K562 (cell line): ENCODE data around the gene MMP24. TPM values are rescaled to one million over a fixed set of nuclear protein-coding genes. Genes with fewer than 3 reads are reported as not detected.

Experiments used
- ATAC-seq: fragments of 200-7000 bp; cut with Tn5 transposase; 3 replicates; pipeline ENCODE4 v1.9.1; 2020; ENCODE audit warnings: moderate library complexity
- BruUV-seq: library from RNA; stranded (reverse); fragments of 400-500 nt; replicated peaks from 2 replicates; lab custom pipeline; 2021; lab: Mats Ljungman, UMichigan
- CTCF ChIA-PET: fragments of 300-600 bp; formaldehyde crosslinking; extraction: SDS; loops from one replicate; lab custom pipeline; 2021; ENCODE audit warnings: low intra/inter-chr PET ratio; lab: Yijun Ruan, JAX
- POLR2A ChIA-PET: fragments of 300-600, 350-650 bp; sonication (Branson Sonifier 250); formaldehyde crosslinking; extraction: SDS; loops from one replicate; lab custom pipeline; 2021; ENCODE audit warnings: antibody characterized with exemption, inconsistent platforms; lab: Yijun Ruan, JAX
- DNase-seq, 4 experiments: peaks; one replicate each; pipeline versions ENCODE4 v3.0.0 to v3.0.0-alpha.2; 2011 to 2018; ENCODE audit warnings: low spot score in 3 of 4, mixed read lengths in 3 of 4; ENCODE audit errors: extremely low read depth in 1 of 4
- FAIRE-seq: peaks from 2 replicates; lab custom pipeline; 2011; peaks lifted over from hg19 to GRCh38; lab: Jason Lieb, UNC
- H2AFZ ChIP-seq: 2 replicates; pipeline ENCODE4 v1.6.0; 2011; ENCODE audit warnings: low read depth, low read length, control low read depth, inconsistent platforms
- H3K27ac ChIP-seq: fragments of 200-600 bp; 3 replicates; pipeline ENCODE4 v1.8.0; 2011; ENCODE audit warnings: low read depth, mild to moderate bottlenecking, control low read depth, inconsistent platforms, low read length, moderate library complexity, mixed read lengths; ENCODE audit errors: extremely low read depth
- H3K27me3 ChIP-seq, 2 experiments: fragments of 300-600 bp in 1 of 2; 2 replicates in 1 of 2; 3 replicates in 1 of 2; pipeline versions ENCODE4 v1.6.0 to v1.8.0; 2011; ENCODE audit warnings: inconsistent platforms in 2 of 2, low read length in 2 of 2, mild to moderate bottlenecking in 1 of 2, mixed read lengths in 1 of 2, moderate library complexity in 1 of 2; ENCODE audit not compliant: control insufficient read depth in 2 of 2, insufficient read depth in 2 of 2
- H3K36me3 ChIP-seq: fragments of 300-600 bp; 3 replicates; pipeline ENCODE4 v1.8.0; 2011; ENCODE audit warnings: mild to moderate bottlenecking, low read length, inconsistent platforms; ENCODE audit not compliant: control insufficient read depth, insufficient read depth
- H3K4me1 ChIP-seq, 2 experiments: fragments of 200-600 bp in 1 of 2; replicated peaks in 1 of 2; 2 replicates in 1 of 2; 3 replicates in 1 of 2; pipeline versions ENCODE4 v1.5.1 to v1.8.0; 2011; ENCODE audit warnings: inconsistent platforms in 2 of 2, low read length in 2 of 2, mild to moderate bottlenecking in 1 of 2, mixed read lengths in 1 of 2, moderate library complexity in 1 of 2; ENCODE audit not compliant: control insufficient read depth in 2 of 2, insufficient read depth in 2 of 2
- H3K4me2 ChIP-seq: 2 replicates; pipeline ENCODE4 v1.6.1; 2011; ENCODE audit warnings: low read length, control low read depth, inconsistent platforms, mixed read lengths; ENCODE audit not compliant: insufficient read depth
- H3K4me3 ChIP-seq: fragments of 200-600 bp; sonication (generic), shearing (Covaris generic); 2 replicates; pipeline ENCODE4 v1.5.1; 2016; ENCODE audit warnings: control low read depth, inconsistent platforms
- H3K79me2 ChIP-seq: fragments of 200-600 bp; 3 replicates; pipeline ENCODE4 v1.8.0; 2011; ENCODE audit warnings: low read length, inconsistent platforms; ENCODE audit not compliant: control insufficient read depth, insufficient read depth
- H3K9ac ChIP-seq, 2 experiments: 2 replicates each; pipeline versions ENCODE4 v1.6.0 to v1.6.1; 2011; ENCODE audit warnings: low read depth in 2 of 2, low read length in 2 of 2, control low read depth in 1 of 2, inconsistent platforms in 1 of 2, mild to moderate bottlenecking in 1 of 2, mixed read lengths in 1 of 2; ENCODE audit not compliant: insufficient read depth in 1 of 2
- H3K9me1 ChIP-seq: one replicate; pipeline ENCODE4 v1.6.0; 2011; ENCODE audit warnings: inconsistent platforms, mild to moderate bottlenecking, low read length, moderate library complexity; ENCODE audit not compliant: control insufficient read depth, insufficient read depth
- H3K9me3 ChIP-seq: replicated peaks from 2 replicates; pipeline ENCODE4 v1.5.1; 2011; ENCODE audit warnings: low read depth, low read length, inconsistent platforms; ENCODE audit not compliant: control insufficient read depth, insufficient read depth
- H4K20me1 ChIP-seq: replicated peaks from 2 replicates; pipeline ENCODE4 v1.6.1; 2011; ENCODE audit warnings: low read length, inconsistent platforms, mixed read lengths; ENCODE audit not compliant: control insufficient read depth, insufficient read depth
- ARNT ChIP-seq, 2 experiments: fragments of 450-650 bp; IDR thresholded peaks; 2 replicates each; pipeline ENCODE4 v1.6.1; 2016; ENCODE audit warnings: mild to moderate bottlenecking in 1 of 2
- ATF1 ChIP-seq, 2 experiments: fragments of 450-650 bp in 1 of 2; IDR thresholded peaks; 2 replicates each; pipeline ENCODE4 v1.6.1; 2016; ENCODE audit warnings: missing compliant biosample characterization in 1 of 2, missing genetic modification characterization in 1 of 2
- ETS1 ChIP-seq: conservative IDR thresholded peaks from 2 replicates; pipeline ENCODE4 v1.6.1; 2011; ENCODE audit warnings: low read depth, mild to moderate bottlenecking, low read length; ENCODE audit not compliant: control insufficient read depth
- JUND ChIP-seq, 2 experiments: IDR thresholded peaks; 2 replicates in 1 of 2; 3 replicates in 1 of 2; pipeline ENCODE4 v1.6.1; 2011; ENCODE audit warnings: borderline replicate concordance in 2 of 2, low read depth in 2 of 2, low read length in 2 of 2, improper control_type of control experiment in 1 of 2, missing biosample characterization in 1 of 2, missing genetic modification characterization in 1 of 2, missing genetic modification reagents in 1 of 2
- NFRKB ChIP-seq: fragments of 450-650 bp; IDR thresholded peaks from 2 replicates; pipeline ENCODE4 v1.6.1; 2016; ENCODE audit warnings: low read depth
- PCBP1 ChIP-seq: fragments of 200-400 bp; formaldehyde crosslinking; IDR thresholded peaks from 2 replicates; pipeline ENCODE4 v1.6.1; 2018; ENCODE audit warnings: mild to moderate bottlenecking, low read depth, low read length; ENCODE audit not compliant: poor library complexity, severe bottlenecking
- RCOR1 ChIP-seq, 2 experiments: IDR thresholded peaks; 2 replicates each; pipeline ENCODE4 v1.6.1; 2012; ENCODE audit warnings: low read depth in 2 of 2, low read length in 2 of 2, borderline replicate concordance in 1 of 2, improper control_type of control experiment in 1 of 2
- TSC22D4 ChIP-seq: fragments of 450-650 bp; IDR thresholded peaks from 2 replicates; pipeline ENCODE4 v1.6.1; 2016; ENCODE audit warnings: missing genetic modification characterization, missing biosample characterization, control low read depth
- ZBTB1 ChIP-seq: sonication (generic); formaldehyde crosslinking; IDR thresholded peaks from 2 replicates; pipeline ENCODE4 v1.8.1; 2023; ENCODE audit warnings: missing genetic modification reagents, low read depth, mild to moderate bottlenecking, borderline replicate concordance
- ZBTB8A ChIP-seq: fragments of 450-650 bp; IDR thresholded peaks from 2 replicates; pipeline ENCODE4 v1.6.1; 2018; ENCODE audit warnings: mild to moderate bottlenecking, moderate library complexity; ENCODE audit not compliant: partially characterized antibody
- ZFP36 ChIP-seq: fragments of 150-350 bp; IDR thresholded peaks from 2 replicates; pipeline ENCODE4 v1.6.1; 2018; ENCODE audit warnings: low read length, low read depth; ENCODE audit not compliant: partially characterized antibody
- ZNF121 ChIP-seq: sonication (generic); formaldehyde crosslinking; conservative IDR thresholded peaks from 2 replicates; pipeline ENCODE4 v1.8.0; 2022; ENCODE audit warnings: missing genetic modification reagents
- ZNF431 ChIP-seq: sonication (generic); formaldehyde crosslinking; IDR thresholded peaks from 2 replicates; pipeline ENCODE4 v1.8.0; 2022; ENCODE audit warnings: mild to moderate bottlenecking, missing genetic modification reagents
- ZNF79 ChIP-seq: fragments of 250-450 bp; sonication (Bioruptor Pico); IDR thresholded peaks from 2 replicates; pipeline ENCODE4 v1.4.0; 2020; ENCODE audit warnings: low read depth, mild to moderate bottlenecking, moderate library complexity
- ZZZ3 ChIP-seq: fragments of 450-650 bp; IDR thresholded peaks from 2 replicates; pipeline ENCODE4 v1.6.1; 2016; ENCODE audit warnings: antibody characterized with exemption, mild to moderate bottlenecking, moderate library complexity
- WGBS: fragments of 100-300 bp; shearing (Covaris generic); methylation state at CpG from one replicate; pipeline ENCODE4 v1.1.6; 2016; ENCODE audit warnings: low coverage, mixed read lengths; ENCODE audit not compliant: insufficient coverage; ENCODE audit errors: missing lambda C conversion rate; 5-methylcytosine and 5-hydroxymethylcytosine counted together
- in situ Hi-C: fragments of 300-500 bp; cut with MboI; formaldehyde crosslinking; loops from 4 replicates; pipeline ENCODE4 v1.15.0; 2018; ENCODE audit warnings: inconsistent platforms, mixed read lengths
- intact Hi-C: fragments of 100-400 bp; cut with micrococcal nuclease; formaldehyde crosslinking; loops from 2 replicates; pipeline ENCODE4 v1.14.2; 2022
- polyA plus RNA-seq, 8 experiments: library from polyadenylated mRNA; depleted of rRNA in 4 of 8; stranded (reverse) in 5 of 8; unstranded in 3 of 8; fragments of >200 nt; fragmentation: Nextera tagmentation in 2 of 8; fragmentation: Illumina TruSeq in 1 of 8; extraction: Ambion mirVana in 2 of 8; extraction: Trizol in 1 of 8; gene quantifications; 2 replicates each; pipeline versions ENCODE4 v1.2.1 to v1.2.3, GENCODE V29; 2011 to 2014; ENCODE audit warnings: inconsistent platforms in 1 of 8, missing spikeins in 1 of 8
- total RNA-seq, 7 experiments: library from RNA; depleted of rRNA in 6 of 7; stranded (reverse); fragments of >200 nt in 6 of 7; fragmentation: Illumina TruSeq in 2 of 7; extraction: Trizol in 2 of 7; gene quantifications; 2 replicates each; pipeline versions ENCODE4 v1.2.1 to v1.2.3, GENCODE V29; 2011 to 2021; ENCODE audit warnings: low replicate concordance in 1 of 7

MMP24 gene
- total and polyA plus RNA-seq, 9 of the 15 experiments (the other 6 are each of a cell fraction or from before 2014, with no cell fraction given): 0.03 to 0.07 (median 0.03) TPM; not detected in 6

GRCh38 chr20:35267092-35267491, 40.6 kb downstream of the MMP24 start (continued):
- TF ChIP-seq ETS1 (no peak), ZNF431 (CRISPR knock-in tag) (no peak), NFRKB (no peak), ZZZ3 (no peak), ZBTB8A (no peak)
- TF ChIP-seq, all 486 proteins: peak for 0

- WGBS: 15% methylated on average over 13 of the region's 14 CpGs
- CTCF ChIA-PET: interaction anchor here (5.3 kb wide), 1 partner anchor 124 kb away, joined by 28 read pairs; the partner anchor contains the start of gene EDEM2
- peak; percentile 80 to 83 (median 82) for DNase-seq
- H3K36me3 ChIP-seq: no peaks in the 10 kb centered on the region
- no peak overlapping the region for H3K4me2 ChIP-seq
- no peaks in the 10 kb centered on the region for H3K9me1 ChIP-seq
- H3K9me3 ChIP-seq: no peaks in the 10 kb centered on the region
- H4K20me1 ChIP-seq: no peaks in the 10 kb centered on the region
- intact Hi-C loops (loop anchor here (1.0 to 10.0 kb wide), 4 partner anchors 61 to 434 kb away; partner anchors contain the start of genes ACSS2 and GGT7), in situ Hi-C loops (loop anchor here (5.0 kb wide), 1 partner anchor 127 kb away; no protein-coding TSS in a partner anchor)
- H3K27me3 ChIP-seq: no peaks in the 10 kb centered on the region
- peak; percentile 86 for ATAC-seq
- H3K9ac ChIP-seq: no peak overlapping the region
- FAIRE-seq: peak; percentile 84
- no TSS peak for BruUV-seq
- H3K79me2 ChIP-seq: no peaks in the 10 kb centered on the region
- no peak overlapping the region for H3K4me3 ChIP-seq
- no peak overlapping the region for H2AFZ ChIP-seq
- H3K4me1 ChIP-seq: peaks cover 8 to 33% of the 10 kb centered on the region in 2 experiments; a peak in 4 of 5 replicates
- H3K27ac ChIP-seq: no peak overlapping the region
- POLR2A ChIA-PET: interaction anchor here (0.6 to 1.5 kb wide), 4 partner anchors 10 to 124 kb away, joined by 3 to 5 read pairs (median 4); partner anchors contain the start of gene EIF6
- TF ChIP-seq ARNT (IDR thresholded peaks at IDR 0.05) (no peak), ZBTB1 (CRISPR knock-in tag) (no peak), RCOR1 (IDR thresholded peaks at IDR 0.05; ENCODE audit: borderline replicate concordance in 1 of 2, low read depth in 2 of 2, low read length in 2 of 2) (peak in 1 of 2 experiments; percentile 56; a peak in 1 of 4 replicates), ZFP36 (no peak), ATF1 (CRISPR knock-in tag; IDR thresholded peaks at IDR 0.05) (no peak), ATF1 (tag; IDR thresholded peaks at IDR 0.05) (peak; percentile 45; the same call in 1 of the 2 replicates), ZNF79 (CRISPR knock-in tag) (no peak), TSC22D4 (tag) (no peak), ZNF121 (no peak), JUND (IDR thresholded peaks at IDR 0.05; ENCODE audit: borderline replicate concordance, low read depth, low read length) (0 out of 2 replicates have a peak, but pooled peaks have one; percentile 31), JUND (tag; IDR thresholded peaks at IDR 0.05; ENCODE audit: borderline replicate concordance, low read depth, low read length) (no peak; the same call in 2 of the 3 replicates), PCBP1 (no peak)
Observed at GRCh38 chr20:35269055-35269781, 42.7 kb downstream of the MMP24 start.
